SU-DHL-6 (cell line): ENCODE data around the gene VPS41.

Experiments used
- H2AFZ ChIP-seq: fragments of 200-600 bp; sonication (generic); 2 replicates; pipeline ENCODE4 v1.6.1; 2014; ENCODE audit warnings: low read depth, mild to moderate bottlenecking, moderate library complexity, mixed read lengths, antibody characterized with exemption, low read length; ENCODE audit not compliant: severe bottlenecking
- H3F3A ChIP-seq: fragments of 200-600 bp; shearing (Covaris generic); 2 replicates; pipeline ENCODE4 v1.6.0; 2016; ENCODE audit warnings: antibody characterized with exemption, mild to moderate bottlenecking; ENCODE audit not compliant: insufficient read depth
- H3K27ac ChIP-seq: fragments of 200-600 bp; sonication (generic); 2 replicates; pipeline ENCODE4 v1.5.1; 2016; ENCODE audit warnings: low read depth, mild to moderate bottlenecking, low read length, moderate library complexity, mixed read lengths
- H3K27me3 ChIP-seq: fragments of 200-600 bp; sonication (generic), shearing (Covaris generic); 2 replicates; pipeline ENCODE4 v1.6.0; 2014; ENCODE audit warnings: mild to moderate bottlenecking, low read length
- H3K36me3 ChIP-seq: fragments of 200-600 bp; sonication (generic); 2 replicates; pipeline ENCODE4 v1.6.1; 2014; ENCODE audit warnings: mild to moderate bottlenecking, low read length, mixed read lengths
- H3K4me2 ChIP-seq: fragments of 300-600, 200-600 bp; shearing (Covaris generic), sonication (generic); 2 replicates; pipeline ENCODE4 v1.6.0; 2014; ENCODE audit warnings: low read length, low read depth, mild to moderate bottlenecking; ENCODE audit not compliant: poor library complexity, severe bottlenecking
- H3K4me3 ChIP-seq: fragments of 200-600 bp; sonication (generic); 2 replicates; pipeline ENCODE4 v1.5.1; 2014; ENCODE audit warnings: antibody characterized with exemption, low read length, mild to moderate bottlenecking, mixed read lengths; ENCODE audit not compliant: insufficient read depth, poor library complexity, severe bottlenecking
- H3K79me2 ChIP-seq: fragments of 200-600 bp; sonication (generic); 2 replicates; pipeline ENCODE4 v1.6.1; 2014; ENCODE audit warnings: mild to moderate bottlenecking, low read length, moderate library complexity; ENCODE audit not compliant: insufficient read depth
- H3K9ac ChIP-seq: fragments of 200-600 bp; sonication (generic); 2 replicates; pipeline ENCODE4 v1.7.0; 2014; ENCODE audit warnings: mild to moderate bottlenecking, low read length
- H3K9me2 ChIP-seq: fragments of 200-600 bp; sonication (generic); replicated peaks from 2 replicates; pipeline ENCODE4 v1.6.1; 2014; ENCODE audit warnings: low read length; ENCODE audit not compliant: insufficient read depth
- H3K9me3 ChIP-seq: fragments of 200-600 bp; sonication (generic); 2 replicates; pipeline ENCODE4 v1.6.1; 2014; ENCODE audit warnings: low read length, mixed read lengths; ENCODE audit not compliant: insufficient read depth
- H4K20me1 ChIP-seq: fragments of 200-600 bp; sonication (generic); 2 replicates; pipeline ENCODE4 v1.6.1; 2014; ENCODE audit warnings: low read depth, mild to moderate bottlenecking, antibody characterized with exemption, low read length, moderate library complexity, mixed read lengths
- EZH2phosphoT487 ChIP-seq: fragments of 200-600 bp; sonication (generic), shearing (Covaris generic); conservative IDR thresholded peaks from 2 replicates; pipeline ENCODE4 v1.6.1; 2018; ENCODE audit warnings: mild to moderate bottlenecking, antibody characterized with exemption, low read length, moderate library complexity, mixed read lengths
- TF ChIP-seq, protein P1 (sequence below): fragments of 200-600 bp; sonication (generic); IDR thresholded peaks from one replicate; pipeline ENCODE4 v1.5.1; 2017; ENCODE audit warnings: antibody characterized with exemption, mild to moderate bottlenecking, low read length, moderate library complexity; ENCODE audit not compliant: insufficient read depth, poor library complexity, severe bottlenecking

Gene VPS41

DNA sequence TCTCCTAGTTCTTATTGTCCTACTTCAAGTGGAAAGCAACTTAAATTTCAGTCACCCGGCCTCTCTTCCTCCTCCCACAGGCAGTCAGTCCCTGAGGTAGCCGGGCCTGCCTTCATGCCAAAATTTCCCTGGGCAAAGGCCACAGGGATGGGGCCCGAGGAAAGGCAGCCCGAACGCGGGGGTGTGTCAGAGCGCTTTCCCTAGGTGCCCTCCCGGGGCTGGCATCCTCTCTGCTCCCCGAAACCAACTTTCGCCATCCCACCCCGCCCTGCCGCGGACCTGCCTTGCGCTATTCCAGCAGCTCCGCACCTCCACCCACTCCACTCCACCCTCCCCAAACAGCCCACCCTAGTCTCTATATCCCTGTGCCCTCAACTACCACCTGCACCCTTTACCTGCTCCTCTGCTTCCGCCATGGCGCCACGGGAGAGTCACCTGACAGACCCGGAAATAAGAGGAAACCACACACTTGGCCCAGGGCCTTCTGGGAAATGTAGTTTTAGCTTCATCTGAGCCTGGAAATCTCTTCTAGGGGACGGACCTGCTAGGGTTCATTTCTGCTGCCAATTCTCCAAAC is at the start of gene VPS41:
TSS of gene VPS41 (minus strand) at position 433 of the 577 bp plus-strand sequence. CDS start at position 416, 17 bp downstream.
- peak within 1 kb of the TSS; percentile 76 for H3K4me3 ChIP-seq
- H3K79me2 ChIP-seq, result peaks cover 11% of the 10 kb centered on the region; the same call in 1 of the 2 replicates
- H2AFZ ChIP-seq, result peak within 1 kb of the TSS; percentile 91
- no peaks in the 10 kb centered on the region for H3K9me3 ChIP-seq
- no peaks in the 10 kb centered on the region for H3K9me2 ChIP-seq
- peak within 1 kb of the TSS; percentile 87 for H3K4me2 ChIP-seq
- 0 out of 2 replicates have a peak, but pooled peaks cover 8% of the 10 kb centered on the region for H4K20me1 ChIP-seq
- no peaks in the 10 kb centered on the region for H3F3A ChIP-seq
- H3K27me3 ChIP-seq, result no peaks in the 10 kb centered on the region
- TF ChIP-seq, protein P1, sequence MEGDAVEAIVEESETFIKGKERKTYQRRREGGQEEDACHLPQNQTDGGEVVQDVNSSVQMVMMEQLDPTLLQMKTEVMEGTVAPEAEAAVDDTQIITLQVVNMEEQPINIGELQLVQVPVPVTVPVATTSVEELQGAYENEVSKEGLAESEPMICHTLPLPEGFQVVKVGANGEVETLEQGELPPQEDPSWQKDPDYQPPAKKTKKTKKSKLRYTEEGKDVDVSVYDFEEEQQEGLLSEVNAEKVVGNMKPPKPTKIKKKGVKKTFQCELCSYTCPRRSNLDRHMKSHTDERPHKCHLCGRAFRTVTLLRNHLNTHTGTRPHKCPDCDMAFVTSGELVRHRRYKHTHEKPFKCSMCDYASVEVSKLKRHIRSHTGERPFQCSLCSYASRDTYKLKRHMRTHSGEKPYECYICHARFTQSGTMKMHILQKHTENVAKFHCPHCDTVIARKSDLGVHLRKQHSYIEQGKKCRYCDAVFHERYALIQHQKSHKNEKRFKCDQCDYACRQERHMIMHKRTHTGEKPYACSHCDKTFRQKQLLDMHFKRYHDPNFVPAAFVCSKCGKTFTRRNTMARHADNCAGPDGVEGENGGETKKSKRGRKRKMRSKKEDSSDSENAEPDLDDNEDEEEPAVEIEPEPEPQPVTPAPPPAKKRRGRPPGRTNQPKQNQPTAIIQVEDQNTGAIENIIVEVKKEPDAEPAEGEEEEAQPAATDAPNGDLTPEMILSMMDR, result no peak
- no peak for TF ChIP-seq EZH2phosphoT487
- H3K9ac ChIP-seq, result peak within 1 kb of the TSS; percentile 58
- H3K27ac ChIP-seq, result no peak within 1 kb of the TSS
- no peaks in the 10 kb centered on the region for H3K36me3 ChIP-seq

- H3K9me2 ChIP-seq, result no peaks in the 10 kb centered on the region
These were observed 46.9 kb upstream of the VPS41 start for GRCh38 chr7:38955892-38956291.

DNA sequence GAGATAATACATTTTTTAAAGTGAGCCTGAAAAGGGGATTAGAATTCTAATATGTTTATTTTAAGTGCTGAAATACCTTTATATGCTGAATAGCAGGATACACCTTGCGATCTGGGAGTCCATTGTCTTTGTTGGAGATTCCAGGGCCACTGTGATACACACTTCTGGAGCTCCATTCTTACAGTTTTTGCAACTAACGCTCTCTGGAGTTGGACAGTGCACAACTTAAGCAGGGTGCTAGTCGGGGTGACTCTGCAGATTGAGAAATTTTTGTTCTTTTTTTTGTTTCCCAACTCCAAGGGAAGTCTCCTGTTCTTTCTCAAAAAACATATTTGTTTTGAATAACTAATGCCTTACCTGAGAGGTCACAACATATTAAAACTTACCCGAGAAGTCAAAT is 45.0 kb upstream of the VPS41 start:
- no peaks in the 10 kb centered on the region for H3F3A ChIP-seq
- no peaks in the 10 kb centered on the region for H3K79me2 ChIP-seq
- H4K20me1 ChIP-seq, result no peaks in the 10 kb centered on the region
- H3K9me3 ChIP-seq, result no peaks in the 10 kb centered on the region
- no peaks in the 10 kb centered on the region for H3K36me3 ChIP-seq
- H3K9ac ChIP-seq, result no peak overlapping the region
- H3K4me3 ChIP-seq, result no peak overlapping the region
- no peaks in the 10 kb centered on the region for H3K27me3 ChIP-seq
- no peak overlapping the region for H3K27ac ChIP-seq
- no peak overlapping the region for H2AFZ ChIP-seq
- TF ChIP-seq EZH2phosphoT487, result no peak
- TF ChIP-seq, protein P1, result no peak
- H3K4me2 ChIP-seq, result no peak overlapping the region
- no peaks in the 10 kb centered on the region for H3K9me2 ChIP-seq

More at GRCh38 chr7:38955892-38956291, 46.9 kb upstream of the VPS41 start:
- Histone ChIP-seq H3K4me2 (no peak overlapping the region), H3K27me3 (no peaks in the 10 kb centered on the region), H3K9me3 (no peaks in the 10 kb centered on the region), H2AFZ (no peak overlapping the region), H3K9ac (no peak overlapping the region), H3K4me3 (no peak overlapping the region), H3K27ac (no peak overlapping the region), H3K79me2 (no peaks in the 10 kb centered on the region), H4K20me1 (no peaks in the 10 kb centered on the region), H3K36me3 (no peaks in the 10 kb centered on the region), H3F3A (no peaks in the 10 kb centered on the region)
- no peak for TF ChIP-seq EZH2phosphoT487
- TF ChIP-seq, protein P1, result no peak
